HFF-Myc (cell line): ENCODE data around the gene RAB5A.
"Not testable (repeated sequence)": the region's sequence is repeated elsewhere in the genome, so short reads cannot be mapped to it uniquely, and the experiment has no call there.

Source experiments
- DNase-seq: peaks from one replicate; pipeline ENCODE4 v3.0.0-alpha.2; 2011; ENCODE audit warnings: low read depth; ENCODE audit errors: extremely low read depth
- H3K4me3 ChIP-seq: replicated peaks from 2 replicates; pipeline ENCODE4 v1.5.1; 2011; ENCODE audit warnings: low read depth, mild to moderate bottlenecking, control low read depth, low read length
- TF ChIP-seq, protein P1 (sequence below): IDR thresholded peaks from 2 replicates; pipeline ENCODE4 v1.5.1; 2012; ENCODE audit warnings: mild to moderate bottlenecking, low read depth, low read length, control low read depth; ENCODE audit errors: missing control alignments

The RAB5A gene

GRCh38 chr3:19946832-19947548, at the start of gene RAB5A:
RAB5A (plus strand) TSS chr3:19947097; CDS start chr3:19950899, 3,802 bp downstream.
- DNase-seq, result peak; percentile 90
- TF ChIP-seq, protein P1, sequence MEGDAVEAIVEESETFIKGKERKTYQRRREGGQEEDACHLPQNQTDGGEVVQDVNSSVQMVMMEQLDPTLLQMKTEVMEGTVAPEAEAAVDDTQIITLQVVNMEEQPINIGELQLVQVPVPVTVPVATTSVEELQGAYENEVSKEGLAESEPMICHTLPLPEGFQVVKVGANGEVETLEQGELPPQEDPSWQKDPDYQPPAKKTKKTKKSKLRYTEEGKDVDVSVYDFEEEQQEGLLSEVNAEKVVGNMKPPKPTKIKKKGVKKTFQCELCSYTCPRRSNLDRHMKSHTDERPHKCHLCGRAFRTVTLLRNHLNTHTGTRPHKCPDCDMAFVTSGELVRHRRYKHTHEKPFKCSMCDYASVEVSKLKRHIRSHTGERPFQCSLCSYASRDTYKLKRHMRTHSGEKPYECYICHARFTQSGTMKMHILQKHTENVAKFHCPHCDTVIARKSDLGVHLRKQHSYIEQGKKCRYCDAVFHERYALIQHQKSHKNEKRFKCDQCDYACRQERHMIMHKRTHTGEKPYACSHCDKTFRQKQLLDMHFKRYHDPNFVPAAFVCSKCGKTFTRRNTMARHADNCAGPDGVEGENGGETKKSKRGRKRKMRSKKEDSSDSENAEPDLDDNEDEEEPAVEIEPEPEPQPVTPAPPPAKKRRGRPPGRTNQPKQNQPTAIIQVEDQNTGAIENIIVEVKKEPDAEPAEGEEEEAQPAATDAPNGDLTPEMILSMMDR, result no peak
- H3K4me3 ChIP-seq, result peak within 1 kb of the TSS; percentile 82

DNA sequence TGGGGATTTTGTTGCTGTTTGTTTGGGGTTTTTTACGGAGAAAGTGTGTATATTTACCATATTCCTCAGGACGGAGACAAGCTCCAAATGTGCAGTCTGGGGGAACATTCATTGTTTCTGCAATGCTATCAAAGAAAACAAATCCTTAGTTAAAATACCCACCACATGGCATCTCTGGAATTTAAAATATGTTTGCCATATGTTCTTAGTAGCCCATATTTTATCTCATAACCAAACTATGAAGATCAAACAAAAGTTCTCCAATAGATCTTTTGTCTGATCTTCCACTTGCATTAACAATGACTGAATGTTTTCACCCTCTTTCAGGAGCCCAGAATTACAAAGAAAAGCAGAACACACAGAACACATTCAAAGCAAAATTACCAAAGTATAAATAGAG, 48.2 kb upstream of the RAB5A start:
- TF ChIP-seq, protein P1, result no peak
- no peak overlapping the region for H3K4me3 ChIP-seq
- no peak for DNase-seq

GRCh38 chr3:19899264-19899663, 47.6 kb upstream of the RAB5A start:
- DNase-seq, result no peak
- no peak overlapping the region for H3K4me3 ChIP-seq
- TF ChIP-seq, protein P1, result no peak

- H3K4me3 ChIP-seq, DNase-seq: not testable (repeated sequence)
These were observed 47.1 kb upstream of the RAB5A start for GRCh38 chr3:19899833-19900232.

- no peak overlapping the region for H3K4me3 ChIP-seq
- TF ChIP-seq, protein P1, result no peak
- no peak for DNase-seq
These were observed 45.6 kb upstream of the RAB5A start for GRCh38 chr3:19901337-19901736.

GRCh38 chr3:19901918-19902317, 45.0 kb upstream of the RAB5A start:
- no peak for DNase-seq
- H3K4me3 ChIP-seq, result no peak overlapping the region
- TF ChIP-seq, protein P1, result no peak

GRCh38 chr3:19903649-19904048, 43.2 kb upstream of the RAB5A start:
- no peak overlapping the region for H3K4me3 ChIP-seq
- TF ChIP-seq, protein P1, result no peak
- DNase-seq, result no peak
